Esophagus muscularis mucosa (tissue), 4 donors: ENCODE measurements around the gene ALG3. TPM values are rescaled to one million over a fixed set of nuclear protein-coding genes. Genes with fewer than 3 reads are reported as not detected.

ENCODE experiments used
- DNase-seq: peaks from one replicate; pipeline ENCODE4 v3.0.0-alpha.2; 2017; ENCODE audit errors: extremely low spot score
- H3K27ac ChIP-seq, 4 donors: fragments of 200-600 bp; sonication (generic); replicated peaks in 1 of 4; 1 replicate in 3 of 4; 2 replicates in 1 of 4; pipeline ENCODE4 v1.5.1; 2016 to 2019; ENCODE audit warnings: mild to moderate bottlenecking in 1 of 4
- H3K27me3 ChIP-seq, 4 donors: fragments of 200-600 bp; sonication (generic); one replicate each; pipeline versions ENCODE4 v1.5.1 to v1.6.0; 2016 to 2019
- H3K36me3 ChIP-seq, 4 donors: fragments of 200-600 bp; sonication (generic); one replicate each; pipeline ENCODE4 v1.5.1; 2016 to 2019
- H3K4me1 ChIP-seq, 4 donors: fragments of 200-600 bp; sonication (generic); one replicate each; pipeline ENCODE4 v1.5.1; 2016 to 2019
- H3K4me3 ChIP-seq, 4 donors: fragments of 200-600 bp; sonication (generic); 1 replicate in 2 of 4; 2 replicates in 2 of 4; pipeline ENCODE4 v1.5.1; 2016 to 2019; ENCODE audit warnings: mild to moderate bottlenecking in 4 of 4, moderate library complexity in 1 of 4
- H3K9me3 ChIP-seq, 4 donors: fragments of 200-600 bp; sonication (generic); 1 replicate in 3 of 4; 2 replicates in 1 of 4; pipeline ENCODE4 v1.5.1; 2016 to 2019
- CTCF ChIP-seq, 3 experiments: fragments of 200-600 bp in 2 of 3; fragments of 450-650 bp in 1 of 3; sonication (generic) in 2 of 3; IDR thresholded peaks; one replicate each; pipeline ENCODE4 v1.5.1; 2017 to 2019; ENCODE audit warnings: antibody characterized with exemption in 3 of 3, mild to moderate bottlenecking in 2 of 3, moderate library complexity in 1 of 3
- EP300 ChIP-seq: sonication (generic); formaldehyde crosslinking; IDR thresholded peaks from one replicate; pipeline ENCODE4 v1.6.1; 2017; ENCODE audit warnings: antibody characterized with exemption
- POLR2A ChIP-seq: fragments of 450-650 bp; IDR thresholded peaks from one replicate; pipeline ENCODE4 v1.6.1; 2017; ENCODE audit warnings: antibody characterized with exemption, moderate library complexity, mild to moderate bottlenecking, low read depth
- POLR2AphosphoS5 ChIP-seq, 2 donors: sonication (generic); formaldehyde crosslinking; IDR thresholded peaks; one replicate each; pipeline ENCODE4 v1.6.1; 2017; ENCODE audit warnings: antibody characterized with exemption in 2 of 2
- WGBS: methylation state at CpG from one replicate; pipeline ENCODE4 v1.1.5; 2018; 5-methylcytosine and 5-hydroxymethylcytosine counted together
- intact Hi-C: fragments of 100-400 bp; cut with DNase I; formaldehyde crosslinking; loops from one replicate; pipeline ENCODE4 v1.15.1; 2023
- total RNA-seq, 4 donors: library from RNA; depleted of rRNA; stranded (reverse); fragments of >200 nt; gene quantifications; one replicate each; pipeline versions ENCODE4 v1.1.0 to v1.2.1, GENCODE V29; 2016

ALG3 gene
- total RNA-seq, 4 donors from 2014 or later, result 35.6 to 48.5 (median 39.8) TPM

DNA sequence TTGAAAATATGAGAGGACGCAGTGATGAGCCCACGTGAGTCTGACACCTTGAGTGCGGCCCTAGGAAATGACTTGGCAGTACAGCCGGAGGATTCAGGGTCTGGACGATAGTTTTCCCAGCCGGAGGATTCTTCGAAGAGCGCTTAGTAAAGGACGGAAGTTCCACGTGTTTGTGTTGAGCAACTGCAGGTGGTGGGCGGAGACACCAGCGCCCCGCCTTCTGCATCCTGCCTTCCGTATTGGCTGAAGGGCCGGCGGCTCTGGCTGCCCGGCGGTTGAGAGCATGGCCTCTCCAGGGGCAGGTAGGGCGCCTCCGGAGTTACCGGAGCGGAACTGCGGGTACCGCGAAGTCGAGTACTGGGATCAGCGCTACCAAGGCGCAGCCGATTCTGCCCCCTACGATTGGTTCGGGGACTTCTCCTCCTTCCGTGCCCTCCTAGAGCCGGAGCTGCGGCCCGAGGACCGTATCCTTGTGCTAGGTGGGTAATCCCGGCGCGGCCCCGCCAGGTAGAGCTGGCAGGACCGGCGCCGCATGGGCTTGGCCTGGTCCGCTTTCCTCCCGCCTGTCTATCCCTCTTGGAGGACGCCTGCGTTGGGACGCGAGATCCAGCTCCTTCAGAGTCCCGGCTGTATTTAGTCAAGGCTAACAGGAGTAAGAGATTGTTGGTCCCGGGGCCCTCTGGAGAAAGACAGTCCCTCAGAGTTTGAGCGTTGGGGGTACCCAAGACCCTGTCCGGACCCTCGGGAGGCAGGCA lies 827 bp upstream of the ALG3 start, which contains the start of gene EEF1AKMT4:
EEF1AKMT4 (plus strand) TSS at position 261 of the 755 bp plus-strand sequence; CDS start at position 284, 23 bp downstream.
- Histone ChIP-seq H3K36me3 (peaks cover 11 to 13% (median 12%) of the 10 kb centered on the region in 4 donors), H3K9me3 (no peaks in the 10 kb centered on the region), H3K4me3 (peak within 1 kb of the TSS; percentile 77 to 93 (median 86)), H3K4me1 (peaks cover 14 to 35% (median 23%) of the 10 kb centered on the region in 4 donors), H3K27ac (peak within 1 kb of the TSS; percentile 74 to 84 (median 81)), H3K27me3 (no peaks in the 10 kb centered on the region)
- intact Hi-C loops, result loop anchor here (5.0 to 10.0 kb wide), 5 partner anchors 62 to 355 kb away; partner anchors contain the start of genes ABCC5 and ABCF3
- WGBS, result 5% methylated on average over 7 of the region's 54 CpGs
- TF ChIP-seq POLR2AphosphoS5 (IDR thresholded peaks at IDR 0.05) (peak in 1 of 2 donors; percentile 85), EP300 (no peak), CTCF (IDR thresholded peaks at IDR 0.05) (peak; percentile 40 to 64 (median 49))
- peak; percentile 99 for DNase-seq

DNA sequence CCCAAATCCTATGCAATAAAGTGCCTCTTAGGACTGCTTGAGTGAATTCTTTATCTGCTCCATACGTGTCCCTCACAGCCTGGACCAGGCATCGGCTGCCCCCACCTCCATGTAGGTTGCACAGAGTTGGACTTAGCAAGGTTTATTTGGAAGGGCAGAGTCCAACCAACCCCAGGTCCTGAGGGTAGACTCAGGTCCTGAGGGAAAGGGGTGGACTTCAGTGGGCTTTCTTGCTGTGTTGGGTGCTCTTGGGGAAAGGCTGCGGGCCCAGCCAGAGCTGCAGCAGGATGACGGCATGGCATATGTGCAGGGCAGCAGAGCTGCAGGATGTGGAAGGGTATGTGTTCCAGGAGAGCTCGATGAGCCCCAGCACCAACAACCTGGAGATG lies 6.5 kb downstream of the ALG3 start:
- peaks cover 25 to 45% (median 39%) of the 10 kb centered on the region in 4 donors for H3K36me3 ChIP-seq
- peaks cover 6 to 16% (median 11%) of the 10 kb centered on the region in 4 donors for H3K4me1 ChIP-seq
- H3K27ac ChIP-seq, result no peak overlapping the region
- WGBS, result 85% methylated on average over 5 of the region's 5 CpGs
- no peak overlapping the region for H3K4me3 ChIP-seq
- TF ChIP-seq POLR2AphosphoS5 (IDR thresholded peaks at IDR 0.05) (no peak), POLR2A (no peak), EP300 (no peak), CTCF (IDR thresholded peaks at IDR 0.05) (no peak)
- no peaks in the 10 kb centered on the region for H3K9me3 ChIP-seq
- intact Hi-C loops, result loop anchor here (5.0 kb wide), 1 partner anchor 100 kb away; no protein-coding TSS in a partner anchor
- H3K27me3 ChIP-seq, result peaks cover 0 to 37% (median 2%) of the 10 kb centered on the region in 4 donors
- no peak for DNase-seq

DNA sequence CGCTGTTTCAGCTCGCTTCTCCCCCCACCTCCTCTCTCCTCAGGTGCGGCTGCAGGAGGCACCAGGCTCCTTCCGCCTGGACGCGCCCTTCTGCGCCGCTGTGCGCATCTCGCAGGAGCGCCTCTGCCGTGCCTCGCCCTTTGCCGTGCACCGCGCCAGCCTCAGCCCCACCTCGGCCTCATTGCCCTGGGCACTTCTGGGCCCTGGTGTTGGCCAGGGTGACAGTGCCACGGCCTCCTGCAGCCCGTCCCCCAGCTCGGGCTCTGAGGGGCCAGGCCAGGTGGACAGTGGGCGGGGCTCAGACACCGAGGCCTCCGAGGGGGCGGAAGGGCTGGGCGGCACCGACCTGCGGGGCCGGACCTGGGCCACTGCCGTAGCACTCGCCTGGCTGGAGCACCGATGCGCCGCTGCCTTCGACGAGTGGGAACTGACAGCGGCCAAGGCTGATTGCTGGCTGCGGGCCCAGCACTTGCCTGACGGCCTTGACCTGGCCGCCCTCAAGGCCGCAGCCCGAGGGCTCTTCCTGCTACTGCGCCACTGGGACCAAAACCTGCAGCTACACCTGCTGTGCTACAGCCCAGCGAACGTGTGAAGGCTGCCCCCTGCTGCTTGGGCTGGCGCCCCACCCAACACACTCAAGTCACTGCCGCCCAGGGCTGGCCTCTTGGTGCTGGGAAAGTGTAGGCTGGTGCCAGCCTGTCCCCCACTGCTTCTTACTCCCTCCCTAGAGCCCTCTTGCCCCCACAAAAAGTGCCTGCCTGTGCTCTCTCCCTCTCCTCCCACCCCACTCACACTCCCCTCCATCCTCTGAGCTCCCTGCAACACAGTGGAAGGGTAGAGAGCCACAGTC lies 7.1 kb downstream of the ALG3 start:
- TF ChIP-seq POLR2A (no peak), EP300 (no peak), CTCF (IDR thresholded peaks at IDR 0.05) (peak; percentile 32 to 55 (median 34)), POLR2AphosphoS5 (IDR thresholded peaks at IDR 0.05) (no peak)
- no peak for DNase-seq
- Histone ChIP-seq H3K36me3 (peaks cover 25 to 45% (median 39%) of the 10 kb centered on the region in 4 donors), H3K9me3 (no peaks in the 10 kb centered on the region), H3K4me1 (peaks cover 6 to 10% (median 9%) of the 10 kb centered on the region in 4 donors), H3K4me3 (no peak overlapping the region), H3K27ac (no peak overlapping the region), H3K27me3 (peaks cover 0 to 44% (median 2%) of the 10 kb centered on the region in 4 donors)
- WGBS, result 38% methylated on average over 23 of the region's 46 CpGs
- intact Hi-C loops, result loop anchor here (5.0 kb wide), 1 partner anchor 99 kb away; no protein-coding TSS in a partner anchor

GRCh38 chr3:184241141-184241446 lies 7.7 kb downstream of the ALG3 start:
- intact Hi-C loops, result loop anchor here (5.0 kb wide), 1 partner anchor 99 kb away; no protein-coding TSS in a partner anchor
- WGBS, result 34% methylated on average over 17 of the region's 17 CpGs
- DNase-seq, result no peak

More at GRCh38 chr3:184241141-184241446, 7.7 kb downstream of the ALG3 start:
- Histone ChIP-seq H3K4me3 (no peak overlapping the region), H3K9me3 (no peaks in the 10 kb centered on the region), H3K27me3 (peaks cover 0 to 49% (median 2%) of the 10 kb centered on the region in 4 donors), H3K4me1 (peaks cover 6 to 10% (median 9%) of the 10 kb centered on the region in 4 donors), H3K36me3 (peaks cover 25 to 45% (median 39%) of the 10 kb centered on the region in 4 donors), H3K27ac (no peak overlapping the region)
- TF ChIP-seq CTCF (IDR thresholded peaks at IDR 0.05) (no peak), POLR2A (no peak), EP300 (no peak), POLR2AphosphoS5 (IDR thresholded peaks at IDR 0.05) (no peak)
